Activated CD4-positive, CD25-positive, alpha-beta regulatory T cell (primary cell): Measurements from ENCODE around the gene PFKL.
"Not testable (repeated sequence)": the region's sequence is repeated elsewhere in the genome, so short reads cannot be mapped to it uniquely, and the experiment has no call there.

ENCODE experiments used
- DNase-seq, 4 experiments: peaks; one replicate each; lab custom pipeline; 2025; lab: John Stamatoyannopoulos, UW

Gene PFKL

DNA sequence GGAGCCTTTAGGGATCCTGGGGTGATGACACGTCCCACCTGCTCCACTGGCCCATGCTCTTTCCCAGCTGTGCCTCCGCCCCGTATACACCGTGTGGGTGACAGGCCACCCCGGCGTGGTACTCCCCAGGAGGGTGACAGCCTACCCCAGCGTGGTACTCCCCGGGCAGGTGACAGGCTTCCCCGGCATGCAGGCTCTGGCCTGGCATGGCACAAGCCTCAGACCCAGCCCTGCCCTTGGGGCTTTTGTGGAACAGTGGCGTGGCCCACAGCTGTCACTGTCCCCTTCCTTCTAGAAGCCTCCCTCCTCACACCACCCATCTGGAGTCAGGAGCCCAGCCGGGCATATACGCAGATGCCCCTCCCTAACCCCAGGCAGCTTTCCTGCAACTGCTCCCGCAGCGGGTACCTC lies 4.7 kb upstream of the PFKL start:
- no peak for DNase-seq

DNA sequence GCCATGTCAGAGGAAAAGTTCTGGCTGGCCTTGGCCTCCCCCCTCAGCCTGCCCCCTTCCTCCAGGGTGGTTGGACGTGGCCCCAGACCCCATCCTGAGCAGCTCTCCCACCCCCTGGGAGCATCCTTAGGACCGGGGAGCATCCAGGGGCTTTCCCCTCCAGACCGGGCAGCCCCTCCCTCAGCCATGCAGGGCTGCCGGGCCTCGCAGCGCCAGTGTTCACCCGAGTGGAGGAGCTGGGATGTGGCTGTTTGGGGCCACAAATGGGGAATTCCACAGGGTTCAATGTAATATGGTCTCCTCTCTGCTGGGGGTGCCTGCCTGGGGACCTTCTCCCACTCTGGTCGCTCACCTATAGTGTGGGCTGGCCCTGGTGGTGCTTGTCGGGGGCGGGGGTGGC lies 4.2 kb upstream of the PFKL start:
- no peak for DNase-seq

DNA sequence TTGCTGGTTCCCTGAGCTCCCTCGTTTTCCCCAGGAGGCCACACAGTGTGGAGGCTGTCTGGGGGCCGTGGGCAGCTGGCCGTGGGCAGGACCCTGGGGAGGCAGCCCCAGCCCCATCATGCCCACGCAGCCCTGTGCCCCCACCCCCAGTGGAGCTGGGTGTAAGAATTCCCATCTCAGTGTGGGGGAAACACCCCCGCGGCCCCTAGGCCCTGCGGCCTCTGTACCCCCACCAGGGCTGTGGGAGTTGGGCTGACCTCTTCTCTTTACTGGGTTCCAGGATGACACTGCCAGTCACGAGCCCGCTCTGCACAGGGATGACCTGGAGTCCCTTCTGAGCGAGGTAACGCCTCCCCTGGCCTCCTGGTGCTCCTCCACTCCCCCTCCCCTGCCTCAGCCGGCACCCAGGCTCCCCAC lies 3.7 kb upstream of the PFKL start:
- no peak for DNase-seq

- no peak for DNase-seq
Measured at GRCh38 chr21:44296916-44297315, 2.9 kb upstream of the PFKL start.

DNA sequence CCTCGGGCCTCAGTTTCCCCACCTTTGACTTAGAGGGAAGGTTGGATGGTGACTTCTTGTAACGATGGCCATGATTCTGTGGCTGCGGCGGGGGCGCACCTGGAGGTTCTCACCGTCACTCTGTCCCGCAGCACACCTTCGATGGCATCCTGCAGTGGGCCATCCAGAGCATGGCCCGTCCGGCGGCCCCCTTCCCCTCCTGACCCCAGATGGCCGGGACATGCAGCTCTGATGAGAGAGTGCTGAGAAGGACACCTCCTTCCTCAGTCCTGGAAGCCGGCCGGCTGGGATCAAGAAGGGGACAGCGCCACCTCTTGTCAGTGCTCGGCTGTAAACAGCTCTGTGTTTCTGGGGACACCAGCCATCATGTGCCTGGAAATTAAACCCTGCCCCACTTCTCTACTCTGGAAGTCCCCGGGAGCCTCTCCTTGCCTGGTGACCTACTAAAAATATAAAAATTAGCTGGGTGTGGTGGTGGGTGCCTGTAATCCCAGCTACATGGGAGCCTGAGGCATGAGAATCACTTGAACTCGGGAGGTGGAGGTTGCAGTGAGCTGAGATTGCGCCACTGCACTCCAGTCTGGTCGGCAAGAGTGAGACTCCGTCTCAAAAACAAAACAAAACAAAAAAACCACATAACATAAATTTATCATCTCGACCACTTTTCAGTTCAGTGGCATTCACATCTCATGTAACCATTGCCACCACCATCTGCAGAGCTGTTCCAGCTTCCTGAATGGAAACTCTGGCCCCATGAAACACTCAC lies 2.1 kb upstream of the PFKL start:
- DNase-seq, result peak; percentile 18 to 46 (median 26)

- no peak for DNase-seq
Measured at GRCh38 chr21:44298301-44298700, 1.6 kb upstream of the PFKL start.

DNA sequence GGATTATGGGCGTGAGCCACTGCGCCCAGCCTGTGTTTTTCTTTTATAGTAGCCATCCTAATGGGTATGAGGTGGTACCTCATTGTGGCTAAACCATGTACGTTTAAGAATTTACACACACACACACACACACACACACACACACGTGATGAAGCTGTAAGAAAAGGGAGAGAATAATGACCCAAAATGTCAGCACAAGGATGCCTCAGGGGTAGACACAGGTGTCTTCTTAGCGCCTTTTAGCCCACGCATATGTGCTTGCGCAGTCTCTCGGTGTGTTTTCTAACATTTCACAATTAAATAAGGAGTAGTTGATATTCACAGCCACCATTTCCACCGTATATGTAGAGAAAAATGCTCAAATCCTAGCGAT lies 782 bp upstream of the PFKL start:
- DNase-seq, result no peak

- peak; percentile 23 to 40 (median 38) for DNase-seq
Measured at GRCh38 chr21:44300262-44300959, 558 bp downstream of the PFKL start.

DNA sequence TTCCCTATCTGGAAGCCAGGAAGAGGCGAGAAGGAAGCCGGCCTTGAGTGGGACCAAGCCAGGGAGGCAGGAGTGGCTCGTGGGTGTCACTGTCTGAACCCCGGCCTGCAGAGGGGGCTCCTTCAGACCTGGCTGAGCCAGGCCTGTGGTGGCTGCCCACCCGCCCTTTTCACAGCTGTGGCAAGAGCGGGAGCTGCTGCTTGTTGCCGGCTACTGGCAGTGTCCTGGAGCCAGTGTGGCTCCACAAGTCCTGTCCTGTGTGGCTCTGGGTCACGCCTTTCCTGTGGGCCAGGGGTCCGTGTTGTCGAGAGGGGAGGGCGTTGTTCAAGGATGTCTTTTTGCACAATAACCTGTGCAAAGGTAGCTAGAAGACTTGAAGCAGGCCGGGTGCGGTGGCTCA lies 1.3 kb downstream of the PFKL start:
- DNase-seq, result no peak

GRCh38 chr21:44301961-44302406 lies 2.1 kb downstream of the PFKL start:
- DNase-seq, result no peak

DNA sequence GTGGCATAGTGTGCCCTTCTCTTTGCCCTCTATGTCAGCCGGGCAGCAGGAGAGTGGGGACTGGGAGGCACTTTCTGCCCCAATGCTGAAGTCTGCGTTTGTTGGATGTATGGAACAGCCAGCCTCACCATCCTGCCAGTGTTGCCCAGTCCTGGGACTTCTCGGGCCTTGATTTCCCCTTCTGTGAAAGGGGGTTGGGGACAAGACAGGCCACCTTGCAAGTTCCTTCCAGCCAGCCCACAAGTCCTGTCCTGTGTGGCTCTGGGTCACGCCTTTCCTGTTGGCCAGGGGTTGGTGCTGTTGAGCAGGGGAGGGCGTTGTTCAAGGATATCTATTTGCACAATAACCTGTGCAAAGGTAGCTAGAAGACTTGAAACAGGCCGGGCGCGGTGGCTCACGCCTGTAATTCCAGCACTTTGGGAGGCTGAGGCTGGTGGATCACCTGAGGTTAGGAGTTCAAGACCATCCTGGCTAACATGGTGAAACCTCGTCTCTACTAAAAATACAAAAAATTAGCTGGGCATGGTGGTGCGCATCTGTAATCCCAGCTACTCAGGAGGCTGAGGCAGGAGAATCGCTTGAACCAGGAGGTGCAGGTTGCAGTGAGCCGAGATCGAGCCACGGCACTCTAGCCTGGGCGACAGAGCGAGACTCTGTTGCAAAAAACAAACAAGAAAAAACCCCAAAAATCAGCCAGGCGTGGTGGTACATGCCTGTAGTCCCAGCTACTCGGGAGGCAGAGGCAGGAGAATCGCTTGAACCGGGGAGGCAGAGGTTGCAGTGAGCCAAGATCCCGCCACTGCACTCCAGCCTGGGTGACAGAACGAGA lies 2.9 kb downstream of the PFKL start:
- not testable (repeated sequence) for DNase-seq

GRCh38 chr21:44303490-44303981 lies 3.7 kb downstream of the PFKL start:
- DNase-seq, result no peak

DNA sequence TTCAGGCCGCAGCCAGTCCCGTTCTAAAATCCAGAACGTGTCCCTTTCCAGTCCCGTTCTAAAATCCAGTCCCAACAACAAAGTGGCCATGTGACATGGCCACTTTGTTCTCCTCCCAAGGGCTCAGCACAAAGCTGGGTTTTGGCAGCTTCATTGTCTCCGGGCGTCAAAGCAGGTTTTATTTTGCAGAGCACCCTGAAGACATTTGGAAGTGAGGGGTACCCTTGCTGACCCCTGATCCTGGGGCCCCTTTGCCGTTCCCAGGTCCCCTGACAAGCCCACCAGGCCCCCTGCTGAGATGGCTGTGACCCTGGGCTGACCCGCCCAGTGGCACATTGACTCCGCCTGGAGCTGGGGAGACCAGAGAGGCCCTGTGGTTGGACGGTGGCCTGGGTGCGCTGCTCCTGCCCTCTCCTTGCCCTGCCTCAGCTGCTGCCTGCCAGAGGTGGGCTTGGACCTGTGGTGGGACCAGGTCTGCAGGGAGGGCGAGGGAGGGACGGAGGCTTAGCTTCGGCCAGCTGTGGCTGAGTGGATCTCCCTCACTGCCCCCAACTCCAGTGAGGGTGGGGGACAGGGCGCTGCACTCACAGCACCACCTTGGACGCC lies 4.3 kb downstream of the PFKL start:
- no peak for DNase-seq

GRCh38 chr21:44304877-44305293 lies 5.0 kb downstream of the PFKL start:
- DNase-seq, result peak in 1 of 4 experiments; percentile 27

DNA sequence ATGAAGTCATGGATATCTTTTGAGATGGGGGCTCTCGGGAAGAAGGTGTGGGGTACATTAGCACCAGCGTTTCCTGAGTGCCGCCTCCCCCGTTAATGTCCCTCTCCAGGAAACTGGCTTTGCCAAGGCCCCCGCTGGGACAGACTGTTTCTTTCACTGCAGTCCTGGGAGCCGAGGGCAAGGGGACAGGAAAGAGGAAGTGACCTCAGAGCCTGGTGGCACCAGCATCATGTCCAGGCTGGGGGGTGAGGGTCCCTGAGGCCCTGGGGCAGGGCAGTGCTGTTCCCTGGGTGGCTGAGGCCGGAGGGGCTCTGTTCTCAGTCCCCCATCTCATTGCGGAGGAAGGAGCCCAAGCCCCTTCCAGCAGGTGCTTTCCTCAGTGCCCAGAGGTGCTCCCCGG lies 5.8 kb downstream of the PFKL start:
- DNase-seq, result no peak

- no peak for DNase-seq
Measured at GRCh38 chr21:44306936-44307704, 7.3 kb downstream of the PFKL start.

DNA sequence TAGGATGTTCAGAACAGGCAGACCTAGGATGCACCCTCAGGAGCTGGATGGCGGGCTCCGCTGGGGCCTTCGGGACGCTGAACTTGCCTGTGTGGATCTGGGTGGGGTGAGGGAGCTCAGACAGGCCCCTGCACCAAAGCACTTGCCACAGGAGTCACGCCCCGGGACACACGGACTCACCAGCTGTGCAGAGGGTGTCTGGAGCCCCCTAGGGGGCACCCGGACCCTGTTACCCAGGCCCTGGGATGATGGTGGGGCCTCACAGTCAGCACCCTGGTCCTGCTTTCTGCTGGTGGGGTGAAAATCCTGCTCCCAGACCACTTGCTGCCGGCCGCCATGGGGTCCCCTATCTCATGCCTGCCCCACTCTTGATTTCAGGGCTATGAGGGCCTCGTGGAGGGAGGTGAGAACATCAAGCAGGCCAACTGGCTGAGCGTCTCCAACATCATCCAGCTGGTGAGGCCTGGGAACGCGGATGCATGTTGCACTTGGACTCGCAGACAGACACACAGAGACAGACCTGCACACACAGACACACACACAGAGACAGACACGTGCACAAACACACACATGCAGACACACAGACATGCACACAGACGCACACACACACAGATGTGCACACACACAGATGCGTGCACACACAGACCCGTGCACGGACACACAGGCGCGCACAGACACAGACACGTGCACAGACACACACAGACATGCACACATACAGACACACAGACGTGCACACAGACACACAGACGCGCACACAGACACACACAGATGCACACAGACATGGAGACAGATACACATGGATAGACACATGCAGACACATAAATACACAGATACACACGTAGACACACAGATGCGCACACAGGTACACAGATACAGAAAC lies 11.0 kb downstream of the PFKL start:
- no peak for DNase-seq

GRCh38 chr21:44312089-44312488 lies 12.2 kb downstream of the PFKL start:
- no peak for DNase-seq

DNA sequence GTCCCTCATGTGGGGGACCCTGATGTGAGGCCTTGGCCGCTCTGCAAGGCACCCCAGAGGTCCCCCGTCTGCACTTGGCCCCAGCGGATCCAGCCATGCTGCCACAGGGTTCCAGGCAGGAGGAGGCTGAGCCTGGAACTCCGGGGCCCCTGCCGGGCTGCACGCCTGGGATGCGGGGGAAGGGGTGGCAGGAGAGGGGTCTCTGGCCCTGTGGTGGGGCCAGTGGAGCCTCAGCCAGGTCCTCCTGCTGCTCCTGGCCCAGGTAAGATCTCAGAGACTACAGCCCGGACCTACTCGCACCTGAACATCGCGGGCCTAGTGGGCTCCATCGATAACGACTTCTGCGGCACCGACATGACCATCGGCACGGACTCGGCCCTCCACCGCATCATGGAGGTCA lies 12.9 kb downstream of the PFKL start:
- DNase-seq, result no peak

GRCh38 chr21:44313451-44313850 lies 13.6 kb downstream of the PFKL start:
- DNase-seq, result no peak
